ENCODE data around the gene ENTPD7. TPM values are rescaled to one million over a fixed set of nuclear protein-coding genes. Genes with fewer than 3 reads are reported as not detected.

ENTPD7 gene
- total RNA-seq, 1 experiment from 2014 or later, result 14.5 TPM

GRCh38 chr10:99631496-99631895, 27.8 kb upstream of the ENTPD7 start:
- WGBS (ENCODE audit: extremely low coverage, insufficient read length, low lambda C conversion rate), result no CpG with 5 or more reads among the region's 3 CpGs
- peaks cover 6% of the 10 kb centered on the region; the same call in 1 of the 2 replicates for H3K27me3 Mint-ChIP-seq (ENCODE audit: low read depth)

More at GRCh38 chr10:99631496-99631895, 27.8 kb upstream of the ENTPD7 start:
- H3K9me3 ChIP-seq (ENCODE audit: control insufficient read depth, low read depth, low read length), result no peaks in the 10 kb centered on the region
- no peaks in the 10 kb centered on the region; the same call in 1 of the 2 replicates for H3K4me1 ChIP-seq (ENCODE audit: insufficient read depth, low read length)
- H3K23ac ChIP-seq (ENCODE audit: insufficient read length, low read depth, low read length), result no peak overlapping the region
- no peaks in the 10 kb centered on the region for H3K23me2 ChIP-seq (ENCODE audit: insufficient read length, low read depth, low read length, poor library complexity, severe bottlenecking)
- H3K27me3 ChIP-seq (ENCODE audit: insufficient read depth, low read length), result no peaks in the 10 kb centered on the region
- H3K14ac ChIP-seq (ENCODE audit: insufficient read depth, low read length), result no peak overlapping the region
- Mint-ChIP-seq H3K4me3 (no peak overlapping the region), H3K4me1 (peaks cover 5 to 6% of the 10 kb centered on the region in 2 experiments; a peak in 2 of 4 replicates), H3K36me3 (ENCODE audit: insufficient read depth in 1 of 3, low read depth in 3 of 3) (no peaks in the 10 kb centered on the region), H3K9me3 (no peaks in the 10 kb centered on the region), H3K27ac (no peak overlapping the region)
- H3K79me1 ChIP-seq (ENCODE audit: insufficient read depth, low read depth, low read length, poor library complexity, severe bottlenecking), result no peaks in the 10 kb centered on the region
- no peak overlapping the region for H3K4ac ChIP-seq (ENCODE audit: low read depth, low read length)
- no peak overlapping the region for H2AK5ac ChIP-seq (ENCODE audit: insufficient read length, low read length)
- H4K5ac ChIP-seq (ENCODE audit: insufficient read length, low read depth, low read length), result no peak overlapping the region
- H3K4me2 ChIP-seq (ENCODE audit: insufficient read depth, insufficient read length, low read length), result no peak overlapping the region
- no peak overlapping the region for H2AFZ ChIP-seq (ENCODE audit: low read length)
- no peak overlapping the region for H3K9ac ChIP-seq (ENCODE audit: extremely low read depth, insufficient read length, low read length)
- no peak for TF ChIP-seq CTCF (conservative IDR thresholded peaks at IDR 0.05)
- no peak overlapping the region for H3K56ac ChIP-seq (ENCODE audit: insufficient read length, low read depth, low read length)
- H4K91ac ChIP-seq (ENCODE audit: insufficient read length, low read depth, low read length), result no peak overlapping the region
- no peak overlapping the region for H2BK15ac ChIP-seq (ENCODE audit: low read depth, low read length)
- H2BK5ac ChIP-seq (ENCODE audit: insufficient read length, low read length), result no peak overlapping the region
- no peak overlapping the region for H4K8ac ChIP-seq (replicated peaks; ENCODE audit: insufficient read length, low read depth, low read length)
- no peak overlapping the region for H2BK12ac ChIP-seq (ENCODE audit: insufficient read length, low read depth, low read length)
- no peak overlapping the region for H2BK20ac ChIP-seq (ENCODE audit: low read depth, low read length, poor library complexity, severe bottlenecking)
- no peak for DNase-seq
- H4K20me1 ChIP-seq (ENCODE audit: control insufficient read depth, insufficient read depth, insufficient read length), result no peaks in the 10 kb centered on the region
- no peak overlapping the region for H3K27ac ChIP-seq (ENCODE audit: insufficient read length, low read depth, low read length)
- no peak overlapping the region for H2BK120ac ChIP-seq (ENCODE audit: low read depth, low read length, poor library complexity, severe bottlenecking)
- no peak overlapping the region for H3K18ac ChIP-seq (ENCODE audit: insufficient read length, low read depth, low read length)
- H3K79me2 ChIP-seq (ENCODE audit: insufficient read depth, low read length), result no peaks in the 10 kb centered on the region
- H3T11ph ChIP-seq (ENCODE audit: low read length), result no peak overlapping the region
